H4 (cell line): Measurements from ENCODE around the gene ATG4B. TPM values are rescaled to one million over a fixed set of nuclear protein-coding genes. Genes with fewer than 3 reads are reported as not detected.
A peak's percentile ranks its signal among the peaks of the same experiment; 100 is the strongest.
"Not testable (repeated sequence)": the region's sequence is repeated elsewhere in the genome, so short reads cannot be mapped to it uniquely, and the experiment has no call there.

ENCODE experiments used
- DNase-seq: peaks from one replicate; pipeline ENCODE4 v3.0.0-alpha.2; 2015; ENCODE audit warnings: low spot score
- total RNA-seq: library from RNA; depleted of rRNA; stranded (reverse); fragments of >200 nt; shearing (Covaris generic); gene quantifications from 2 replicates; pipeline ENCODE4 v1.2.3, GENCODE V29; 2014; rRNA removed

ATG4B gene
- 65.7 and 72.8 TPM in 2 replicates for total RNA-seq

DNA sequence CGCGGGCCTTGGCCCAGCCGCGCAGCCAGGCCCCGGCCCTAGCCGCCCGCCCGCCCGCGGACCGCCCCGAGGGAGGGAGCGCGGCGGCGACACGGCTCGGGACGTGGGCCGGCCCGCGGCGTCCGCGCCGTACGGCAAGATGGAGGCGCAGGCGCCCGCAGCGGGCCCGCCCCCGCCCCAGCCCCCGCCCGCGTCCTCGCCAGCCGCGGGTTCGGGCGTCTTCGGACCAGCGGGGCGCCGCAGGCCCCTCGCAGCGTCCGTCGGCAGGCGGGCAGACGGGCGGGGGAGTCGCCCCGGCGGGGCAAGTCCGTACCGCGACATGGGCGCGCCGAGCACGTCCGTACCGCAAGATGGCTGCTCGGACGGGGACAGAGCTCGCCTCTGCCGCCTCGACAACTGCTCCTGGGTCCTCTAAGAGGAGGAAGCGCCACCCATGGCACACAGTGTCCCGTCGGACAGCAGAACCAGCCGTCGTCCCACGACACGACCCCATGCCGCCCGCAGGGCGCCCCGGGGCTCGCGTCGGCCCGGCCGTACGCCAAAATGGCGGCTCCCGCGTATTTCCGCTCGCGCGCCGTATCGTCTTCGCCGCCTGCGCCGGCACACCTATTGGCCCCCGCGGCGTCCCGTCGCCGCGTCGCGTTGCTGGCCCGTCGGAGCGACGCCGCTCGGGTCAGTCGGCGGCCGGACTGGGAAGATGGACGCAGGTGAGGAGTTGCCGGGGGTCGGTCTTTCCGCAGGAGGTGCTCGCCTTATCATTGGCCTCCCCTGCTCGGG lies at the start of gene ATG4B, which contains the start of gene THAP4:
Gene ATG4B, plus strand, starts transcription at position 676 of the 777 bp plus-strand sequence. Its CDS starts 22 bp downstream, at position 698.
Gene THAP4, minus strand, starts transcription at position 141 of the 777 bp plus-strand sequence. CDS start 141 bp downstream, outside the sequence.
- peak; percentile 76 for DNase-seq

DNA sequence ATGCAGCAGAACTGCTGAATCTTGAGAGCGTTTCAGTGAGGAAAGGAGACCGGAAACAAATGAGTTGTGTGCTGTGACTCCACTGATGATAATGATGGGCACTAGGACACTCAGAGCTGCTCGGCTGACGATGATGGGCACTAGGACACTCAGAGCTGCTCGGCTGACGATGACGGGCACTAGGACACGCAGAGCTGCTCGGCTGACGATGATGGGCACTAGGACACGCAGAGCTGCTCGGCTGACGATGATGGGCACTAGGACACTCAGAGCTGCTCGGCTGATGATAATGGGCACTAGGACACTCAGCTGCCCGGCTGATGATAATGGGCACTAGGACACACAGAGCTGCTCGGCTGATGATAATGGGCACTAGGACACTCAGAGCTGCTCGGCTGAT lies 47.6 kb upstream of the ATG4B start:
- DNase-seq: not testable (repeated sequence)

DNA sequence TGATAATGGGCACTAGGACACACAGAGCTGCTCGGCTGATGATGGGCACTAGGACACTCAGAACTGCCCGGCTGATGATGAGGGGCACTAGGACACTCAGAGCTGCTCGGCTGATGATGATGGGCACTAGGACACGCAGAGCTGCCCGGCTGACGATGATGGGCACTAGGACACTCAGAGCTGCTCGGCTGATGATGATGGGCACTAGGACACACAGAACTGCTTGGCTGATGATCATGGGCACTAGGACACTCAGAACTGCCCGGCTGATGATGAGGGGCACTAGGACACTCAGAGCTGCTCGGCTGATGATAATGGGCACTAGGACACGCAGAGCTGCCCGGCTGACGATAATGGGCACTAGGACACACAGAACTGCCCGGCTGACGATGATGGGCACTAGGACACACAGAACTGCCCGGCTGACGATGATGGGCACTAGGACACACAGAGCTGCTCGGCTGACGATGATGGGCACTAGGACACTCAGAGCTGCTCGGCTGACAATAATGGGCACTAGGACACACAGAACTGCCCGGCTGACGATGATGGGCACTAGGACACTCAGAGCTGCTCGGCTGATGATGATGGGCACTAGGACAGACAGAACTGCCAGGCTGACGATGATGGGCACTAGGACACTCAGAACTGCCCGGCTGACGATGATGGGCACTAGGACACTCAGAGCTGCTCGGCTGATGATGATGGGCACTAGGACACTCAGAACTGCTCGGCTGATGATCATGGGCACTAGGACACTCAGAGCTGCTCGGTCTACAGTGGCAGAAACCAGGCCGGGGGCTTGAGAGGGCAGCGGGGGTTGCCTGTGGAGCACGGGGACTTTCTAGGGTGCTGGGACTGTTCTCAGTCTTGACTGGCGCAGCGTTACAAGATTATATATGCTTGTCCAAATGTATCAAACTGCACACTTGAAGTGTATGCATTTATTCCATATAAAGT lies 46.7 kb upstream of the ATG4B start:
- not testable (repeated sequence) for DNase-seq

DNA sequence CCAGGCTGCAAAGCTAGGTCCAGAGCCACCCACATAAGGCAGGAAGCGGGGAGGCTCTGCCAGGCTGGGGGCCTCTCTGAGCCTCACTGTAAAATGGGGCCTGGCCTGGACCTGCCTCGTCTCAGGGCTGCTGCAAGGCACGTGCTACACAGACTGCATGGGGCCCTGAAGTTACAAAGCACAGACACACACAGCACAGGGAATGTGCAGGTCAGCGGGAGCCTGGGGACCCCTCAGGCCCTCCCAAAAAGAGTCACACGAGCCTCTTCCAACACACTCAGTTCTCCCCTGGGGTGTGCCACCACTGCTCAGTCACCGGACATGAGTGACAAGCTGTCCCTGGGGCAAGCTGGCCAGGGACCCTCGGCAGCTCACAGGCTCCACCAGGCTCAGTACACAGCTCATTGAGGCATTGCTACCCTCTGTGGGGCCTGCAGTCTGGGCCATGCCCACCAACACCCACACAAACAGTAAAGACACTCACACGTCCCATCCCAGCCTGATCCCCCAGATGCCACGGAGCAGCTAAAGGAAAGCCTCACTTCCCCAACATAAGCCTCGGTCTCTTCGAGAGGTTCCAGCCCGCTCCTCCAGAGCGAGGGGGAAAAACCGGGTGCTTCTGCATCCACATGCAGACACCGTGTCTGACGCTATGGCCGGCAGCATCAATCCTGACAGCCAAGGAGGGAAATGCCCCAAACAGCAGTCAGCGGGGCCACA lies 45.2 kb upstream of the ATG4B start:
- DNase-seq: no peak

DNA sequence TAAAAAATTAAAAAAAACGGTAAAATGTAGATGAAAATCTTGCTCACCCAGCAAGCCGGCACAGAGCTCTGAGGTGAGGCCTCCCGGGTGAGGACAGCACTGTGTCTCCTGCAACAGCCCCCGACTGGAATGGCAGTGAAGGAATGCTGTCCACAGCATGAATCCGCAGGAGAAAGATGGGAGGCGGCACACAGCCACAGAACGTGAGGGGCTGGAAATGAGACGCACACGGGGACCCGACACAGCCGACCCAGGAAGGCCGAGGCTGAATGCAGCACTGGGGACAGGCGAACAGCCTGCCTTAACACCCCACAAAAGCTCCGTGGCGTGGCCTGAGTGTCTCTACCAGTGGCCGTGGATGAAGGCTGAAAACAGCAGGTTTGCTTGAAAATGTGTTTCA lies 44.2 kb upstream of the ATG4B start:
- no peak for DNase-seq

DNA sequence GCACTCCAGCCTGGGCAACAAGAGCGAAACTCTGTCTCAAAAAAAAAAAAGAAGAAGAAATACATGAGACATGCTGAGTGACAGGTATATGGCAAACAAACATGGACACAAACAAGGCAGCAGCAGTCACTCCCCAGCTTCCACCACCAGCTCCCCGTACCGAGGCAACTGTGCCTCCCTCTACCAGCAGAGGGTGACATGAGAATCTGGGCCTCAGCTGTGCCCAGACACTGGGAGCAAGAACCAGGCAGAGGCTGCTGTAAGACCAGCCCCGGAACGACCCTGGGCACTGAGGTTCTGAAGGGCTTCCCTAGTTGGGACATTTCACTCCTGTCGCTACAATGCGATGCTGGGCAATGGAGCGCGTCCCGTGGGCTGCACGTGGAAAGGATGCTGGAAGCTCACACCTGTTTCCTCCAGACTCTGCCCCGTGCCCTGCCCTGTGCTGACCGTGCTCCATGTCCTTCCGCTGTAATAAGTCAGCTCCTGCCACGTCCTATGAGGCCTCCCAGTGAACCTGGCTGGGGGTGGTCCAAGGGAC lies 41.8 kb upstream of the ATG4B start:
- DNase-seq: no peak

DNA sequence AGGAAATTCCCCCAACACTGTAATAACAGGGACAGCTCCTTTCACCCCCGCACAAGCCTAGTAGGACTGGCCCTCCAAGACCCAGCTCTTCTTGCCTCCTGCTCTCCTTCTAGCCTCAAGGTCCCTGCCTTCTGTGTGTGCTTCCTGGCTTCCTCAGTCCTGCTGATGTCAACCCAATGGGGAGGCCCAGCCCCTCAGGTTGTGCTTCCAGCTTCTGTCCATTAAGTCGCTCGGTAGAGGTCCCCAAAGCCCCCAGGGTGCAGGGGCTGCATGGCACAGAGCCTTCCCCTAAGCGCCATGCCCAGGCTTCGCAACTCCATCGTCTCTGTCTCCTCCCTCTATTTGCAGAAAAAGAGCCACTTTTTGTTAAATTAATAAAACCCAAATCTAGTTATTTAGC lies 39.9 kb upstream of the ATG4B start:
- DNase-seq: no peak

DNA sequence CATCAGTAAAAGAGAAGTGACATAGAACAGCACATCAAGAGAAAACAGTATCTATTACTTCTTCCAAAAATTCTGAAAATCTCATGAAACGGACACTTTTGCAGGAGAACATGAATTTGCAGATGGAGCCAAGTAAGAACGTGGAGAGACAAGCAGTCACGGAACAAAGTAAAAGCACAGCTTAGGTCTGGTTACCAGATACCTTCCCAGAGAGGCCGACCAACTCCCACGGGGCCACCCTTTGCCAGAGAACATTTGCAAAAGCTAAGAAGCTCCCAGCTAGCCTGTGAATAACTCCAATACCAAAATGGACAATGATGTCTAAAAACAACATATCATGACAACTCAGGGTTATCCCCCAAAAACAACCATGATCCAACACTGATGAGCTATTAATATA lies 39.4 kb upstream of the ATG4B start:
- no peak for DNase-seq

DNA sequence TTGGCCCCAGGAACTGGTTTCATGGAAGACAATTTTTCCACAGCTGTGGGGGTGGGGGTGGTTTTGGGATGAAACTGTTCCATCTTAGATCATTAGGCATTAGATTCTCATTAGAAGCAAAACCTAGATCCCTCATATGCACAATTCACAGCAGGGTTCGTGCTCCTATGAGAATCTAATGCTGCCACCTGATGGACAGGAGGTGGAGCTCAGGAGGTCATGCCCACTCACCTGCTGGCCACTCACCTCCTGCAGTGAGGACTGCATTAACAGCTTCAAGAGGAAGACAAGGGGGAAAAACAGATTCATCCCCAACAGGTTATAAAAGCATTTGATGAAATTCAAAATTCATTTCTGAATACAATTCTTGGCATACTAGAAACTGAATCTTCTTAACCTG lies 39.0 kb upstream of the ATG4B start:
- peak; percentile 25 for DNase-seq

DNA sequence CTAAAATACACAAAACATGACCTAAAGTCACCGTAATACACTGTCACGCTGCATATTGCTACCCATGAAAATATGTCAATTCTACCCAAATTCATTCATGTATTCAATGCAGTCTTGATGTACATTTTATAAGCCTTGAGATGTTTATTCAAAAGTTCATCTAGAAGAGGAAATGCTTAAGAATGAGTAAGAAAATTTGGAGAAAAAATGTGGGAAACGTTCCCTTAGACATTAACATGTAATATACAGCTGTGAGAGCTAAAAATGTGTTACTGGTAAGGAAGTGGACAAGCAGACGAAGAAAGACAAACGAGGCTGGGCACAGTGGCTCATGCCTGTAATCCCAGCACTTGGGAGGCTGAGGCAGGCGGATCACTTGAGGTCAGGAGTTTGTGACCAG lies 37.9 kb upstream of the ATG4B start:
- DNase-seq: no peak

DNA sequence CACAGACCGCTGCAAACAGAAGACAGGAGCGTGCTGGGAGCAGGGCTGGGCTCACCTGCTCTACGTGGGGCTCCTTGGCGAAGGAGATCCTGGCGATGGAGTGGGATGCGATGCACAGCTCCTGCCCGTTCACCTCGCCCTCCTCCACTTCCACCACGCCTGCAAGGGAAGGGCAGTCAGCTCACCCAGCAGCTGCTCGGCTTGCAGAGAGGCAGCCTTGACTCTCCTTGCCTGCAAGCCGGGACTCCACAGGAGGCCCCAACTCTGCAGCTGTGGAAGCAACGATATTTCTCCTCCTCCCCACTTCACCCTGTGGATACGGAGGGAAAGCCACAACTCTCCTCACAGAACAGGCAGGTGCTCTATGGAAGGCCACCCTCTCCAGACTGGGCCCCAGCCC lies 35.7 kb upstream of the ATG4B start:
- DNase-seq: no peak

DNA sequence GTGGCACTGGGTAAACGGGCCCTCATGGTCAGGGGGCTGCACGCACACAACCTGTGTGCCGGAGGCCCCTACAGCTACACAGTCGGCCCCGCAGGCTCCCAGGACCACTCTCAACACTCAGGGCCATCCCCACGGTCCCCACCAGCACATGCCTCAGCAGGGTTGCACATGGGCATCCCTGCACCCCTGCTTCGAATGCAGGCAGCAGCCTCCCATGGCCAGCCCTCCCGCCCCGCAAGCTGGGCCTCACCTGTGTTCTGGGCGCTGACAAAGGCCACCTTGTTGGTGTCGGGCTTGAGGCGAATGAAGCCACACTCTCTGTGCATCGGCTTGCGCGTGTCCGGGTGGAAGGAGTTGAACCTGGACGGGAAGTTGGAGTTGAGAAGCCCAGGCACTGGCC lies 34.8 kb upstream of the ATG4B start:
- DNase-seq: no peak

DNA sequence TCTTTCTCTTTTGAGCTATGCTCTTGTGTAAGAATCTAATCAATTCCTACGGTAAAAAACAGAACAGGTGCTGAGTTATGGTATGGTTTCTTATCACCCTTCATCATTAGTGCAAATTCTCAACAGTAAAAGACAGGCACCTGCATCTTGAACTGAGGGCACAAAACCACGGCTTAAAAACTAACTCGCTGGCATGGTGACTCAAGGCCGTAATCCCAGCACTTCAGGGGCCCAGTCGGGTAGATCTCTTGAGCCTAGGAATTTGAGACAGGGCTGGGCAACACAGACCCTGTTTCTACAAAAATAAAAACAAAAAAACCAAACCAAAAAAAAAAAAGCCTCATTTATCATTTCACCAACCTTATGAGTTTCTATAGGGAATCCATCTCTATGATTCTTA lies 33.8 kb upstream of the ATG4B start:
- no peak for DNase-seq

DNA sequence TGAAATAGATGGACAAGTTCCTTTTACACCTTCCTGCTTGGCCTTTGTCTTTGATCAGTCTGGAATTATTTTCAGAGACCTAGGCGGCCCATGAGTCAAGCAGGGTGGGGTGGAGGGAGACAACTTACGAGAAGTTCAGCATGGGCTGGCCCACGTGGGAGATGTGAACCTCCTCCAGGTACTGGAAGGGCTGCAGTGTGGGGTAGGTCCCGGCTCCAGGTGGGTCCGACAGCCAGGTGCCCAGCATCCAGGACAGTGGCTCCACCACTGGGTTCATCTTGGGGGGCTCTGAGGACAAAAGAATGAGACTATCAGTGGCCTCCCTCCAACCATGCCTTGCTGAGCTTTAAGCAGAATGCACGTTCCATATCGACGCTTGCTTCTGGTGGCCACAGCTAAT lies 31.3 kb upstream of the ATG4B start:
- DNase-seq: no peak

DNA sequence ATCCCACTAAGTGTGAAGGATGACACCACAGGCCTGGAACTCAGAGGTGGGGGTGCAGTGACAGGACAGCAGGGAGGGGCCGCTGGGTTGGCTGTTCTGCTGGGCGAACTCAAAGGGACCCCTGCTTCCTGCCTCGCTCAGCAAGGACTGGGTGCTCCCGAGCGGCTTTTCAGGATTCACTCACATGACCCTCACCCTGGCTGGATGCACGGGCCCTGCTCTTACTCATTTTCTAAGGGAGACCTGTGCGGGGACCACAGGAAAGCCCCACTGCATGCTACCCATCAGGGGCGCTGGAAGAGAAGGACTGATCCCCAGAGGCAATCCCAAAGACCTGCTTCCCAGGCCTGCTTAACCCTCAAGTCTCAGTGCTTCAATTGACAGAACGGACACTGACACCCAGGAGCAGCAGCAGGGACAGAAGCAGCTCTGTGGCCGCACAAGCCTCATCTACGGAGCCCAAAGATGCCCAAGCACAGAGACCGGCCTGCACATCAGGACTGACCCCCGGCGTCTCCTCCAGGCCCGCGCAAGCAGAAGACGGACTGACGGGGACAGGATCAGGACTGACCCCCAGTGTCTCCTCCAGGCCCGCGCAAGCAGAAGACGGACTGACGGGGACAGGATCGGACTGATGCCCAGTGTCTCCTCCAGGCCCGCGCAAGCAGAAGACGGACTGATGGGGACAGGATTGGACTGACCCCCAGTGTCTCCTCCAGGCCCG lies 30.2 kb upstream of the ATG4B start:
- no peak for DNase-seq

DNA sequence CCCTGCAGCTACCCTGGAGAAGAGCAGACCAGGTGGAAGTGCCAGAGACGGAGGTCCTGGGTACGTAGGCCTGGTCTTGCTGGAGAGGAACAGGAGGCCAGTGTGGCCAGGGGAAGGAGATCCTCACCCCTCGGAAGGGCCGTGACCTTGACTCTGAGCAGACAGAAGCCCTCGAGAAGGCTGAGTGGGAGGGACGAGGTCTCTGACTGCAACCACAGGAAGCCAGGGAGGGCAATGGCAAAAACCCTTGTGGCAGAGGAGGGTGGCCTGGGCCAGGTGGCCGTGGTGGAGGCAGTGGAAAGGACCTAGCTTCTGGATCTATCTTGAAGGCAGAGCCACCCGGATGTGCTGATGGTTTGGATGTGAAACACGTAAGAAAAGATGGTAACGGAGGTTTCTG lies 28.6 kb upstream of the ATG4B start:
- no peak for DNase-seq

DNA sequence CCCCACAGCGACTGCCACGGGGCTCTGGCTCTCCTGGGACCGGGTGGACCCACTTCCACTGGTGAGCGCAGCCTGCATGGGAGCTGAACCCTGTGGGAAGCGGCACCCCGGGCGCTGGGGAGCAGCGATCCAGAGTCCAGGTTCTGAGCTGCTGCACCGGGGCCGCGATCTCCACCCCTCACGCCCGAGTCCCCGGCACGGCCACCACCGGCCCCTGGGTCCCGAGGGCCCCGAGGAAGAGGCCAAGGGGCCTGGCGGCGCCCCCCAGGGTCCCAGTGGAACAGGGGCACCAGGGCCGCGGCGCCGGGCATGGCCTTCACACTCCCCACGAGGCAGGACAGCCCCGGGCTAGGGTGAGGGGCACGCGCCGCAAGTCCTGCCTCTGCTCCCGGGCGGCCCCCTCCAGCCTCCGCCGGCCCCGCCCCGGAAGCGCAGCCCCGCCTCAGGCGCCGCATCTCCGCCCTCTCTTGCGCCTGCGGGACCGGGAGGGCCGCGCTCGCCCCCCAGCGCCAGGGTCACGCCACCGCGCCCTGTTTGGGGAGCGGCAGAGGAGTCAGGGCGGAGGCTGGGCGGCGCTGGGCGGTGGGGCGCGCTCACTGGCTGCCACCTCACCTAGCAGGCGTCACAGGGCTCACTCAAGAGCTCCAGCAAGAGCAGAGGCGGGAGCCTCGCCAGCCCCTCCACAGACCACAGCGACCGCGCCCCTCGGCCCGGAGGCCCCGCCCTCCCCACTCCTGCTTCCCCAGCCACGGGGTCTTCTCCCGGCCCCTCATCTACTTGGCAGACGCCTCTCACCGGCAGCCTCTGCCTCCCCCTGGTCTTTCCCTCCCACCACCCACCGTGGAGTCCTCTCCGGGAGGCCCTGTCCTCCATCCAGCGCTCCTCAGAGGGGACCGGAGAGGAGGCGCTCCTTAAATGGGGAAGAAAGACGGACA lies 27.4 kb upstream of the ATG4B start:
- no peak for DNase-seq

DNA sequence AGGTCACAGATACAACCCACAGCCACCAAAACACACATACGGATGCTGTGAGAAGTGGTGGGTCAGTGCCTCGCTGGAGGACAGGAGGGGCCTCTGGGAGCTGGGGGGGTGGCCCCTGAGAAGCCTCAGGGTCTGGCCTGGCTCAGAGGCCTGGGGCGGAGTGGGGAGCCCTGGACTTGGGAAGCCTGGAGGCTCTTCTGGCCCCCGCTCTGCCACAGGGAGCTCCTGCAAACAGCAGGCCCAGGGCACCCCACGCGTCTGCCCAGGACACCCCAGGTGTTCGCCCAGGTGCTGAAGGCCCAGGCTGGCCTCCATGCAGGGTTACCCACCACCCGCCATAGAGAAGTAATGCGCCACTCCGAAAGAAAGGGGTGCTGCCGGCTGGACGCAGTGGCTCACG lies 26.4 kb upstream of the ATG4B start:
- DNase-seq: no peak

DNA sequence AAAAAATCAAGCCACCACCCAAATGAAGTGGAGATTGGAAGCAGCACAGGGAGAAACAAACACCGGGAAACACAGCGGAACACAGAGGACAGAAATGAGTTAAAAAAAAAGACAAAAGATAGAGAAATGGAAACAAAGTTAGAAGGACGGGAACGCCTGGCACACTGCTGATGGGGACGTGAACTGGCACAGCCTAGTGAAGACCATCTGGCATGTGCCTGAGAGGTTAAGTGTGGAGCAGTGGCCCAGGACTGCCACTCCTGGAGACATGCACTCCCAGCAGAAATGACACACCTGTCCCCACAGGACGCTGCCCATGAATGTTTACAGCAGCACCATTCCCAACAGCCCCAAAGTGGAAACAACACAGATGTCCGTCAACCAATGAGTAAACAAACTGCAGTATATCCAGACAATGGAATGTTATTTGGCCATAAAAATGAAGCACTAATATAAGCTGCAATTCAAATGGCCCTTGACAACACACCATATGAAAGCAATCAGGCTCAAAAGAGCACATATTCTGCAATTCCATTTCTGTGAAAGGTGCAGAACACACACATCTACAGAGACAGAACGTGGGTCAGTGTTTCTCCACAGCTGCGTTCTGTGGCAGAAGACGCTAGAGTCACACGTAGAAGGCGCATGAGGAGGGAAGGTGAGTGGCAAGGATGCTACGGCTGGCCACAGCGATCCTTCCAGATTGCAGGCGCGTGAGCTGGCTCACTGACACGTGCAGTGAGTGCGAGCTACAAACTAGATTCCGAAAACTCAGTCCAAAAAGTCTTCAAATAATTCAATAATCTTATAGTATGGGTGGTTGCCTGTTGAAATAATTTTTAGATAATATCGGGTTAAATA lies 25.1 kb upstream of the ATG4B start:
- no peak for DNase-seq
